ENCODE measurements around the gene ECE2.

GRCh38 chr3:184262764-184263179, 13.1 kb upstream of the ECE2 start:
- TF ChIP-seq CTCF (IDR thresholded peaks at IDR 0.05; ENCODE audit: low read depth, low read length, missing input control) = no peak
- TF ChIP-seq EGR1 (IDR thresholded peaks at IDR 0.05; ENCODE audit: low read depth in 2 of 2) = no peak
- no peak for TF ChIP-seq MAX (IDR thresholded peaks at IDR 0.05)
- no peak for TF ChIP-seq ZBTB33 (IDR thresholded peaks at IDR 0.05)
- TF ChIP-seq SP1 (IDR thresholded peaks at IDR 0.05) = no peak
- TF ChIP-seq REST (IDR thresholded peaks at IDR 0.05) = no peak
- no peak for TF ChIP-seq GABPA (IDR thresholded peaks at IDR 0.05 in 1 of 2, conservative IDR thresholded peaks at IDR 0.05 in 1 of 2)
- TF ChIP-seq TAF1 (conservative IDR thresholded peaks at IDR 0.05) = no peak
- no peak for TF ChIP-seq NR2F2 (IDR thresholded peaks at IDR 0.05)
- TF ChIP-seq RAD21 (IDR thresholded peaks at IDR 0.05) = no peak
- TF ChIP-seq HNF4G (IDR thresholded peaks at IDR 0.05) = no peak
- no peak for TF ChIP-seq YY1 (IDR thresholded peaks at IDR 0.05)
- no peak for TF ChIP-seq ATF3 (IDR thresholded peaks at IDR 0.05)
